HG03175 (cell line): ENCODE data around the gene LMOD2.

Experiments used
- ATAC-seq: cut with Tn5 transposase; IDR thresholded peaks from one replicate; pipeline ENCODE4 v1.9.1; 2021; ENCODE audit warnings: mild to moderate bottlenecking, moderate library complexity; ENCODE audit not compliant: unreplicated experiment

Gene LMOD2

DNA sequence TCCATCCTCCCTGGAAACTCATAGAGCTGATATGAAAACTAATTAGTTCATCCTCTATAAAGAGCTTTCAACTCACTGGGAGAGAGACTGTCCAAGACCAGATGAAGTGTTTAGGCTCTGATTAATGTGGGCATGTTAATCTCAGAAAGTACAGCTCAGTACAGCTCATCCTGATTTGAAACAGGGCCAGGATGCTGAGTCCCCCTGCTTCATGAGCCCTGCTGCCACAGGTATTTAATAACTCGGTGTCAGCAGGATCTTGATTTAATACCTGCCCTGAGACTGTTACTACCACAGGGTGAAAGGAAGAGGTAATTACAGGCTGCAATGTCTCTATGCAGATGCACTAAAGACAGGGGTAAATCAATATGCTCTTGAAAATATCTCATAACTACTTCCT lies 10.8 kb downstream of the LMOD2 start:
- ATAC-seq, result no peak

- no peak for ATAC-seq
Observed at GRCh38 chr7:123669485-123669884, 13.8 kb downstream of the LMOD2 start.

GRCh38 chr7:123673137-123673732 lies 17.6 kb downstream of the LMOD2 start:
- no peak for ATAC-seq

GRCh38 chr7:123673752-123674398 lies 18.2 kb downstream of the LMOD2 start:
- no peak for ATAC-seq

DNA sequence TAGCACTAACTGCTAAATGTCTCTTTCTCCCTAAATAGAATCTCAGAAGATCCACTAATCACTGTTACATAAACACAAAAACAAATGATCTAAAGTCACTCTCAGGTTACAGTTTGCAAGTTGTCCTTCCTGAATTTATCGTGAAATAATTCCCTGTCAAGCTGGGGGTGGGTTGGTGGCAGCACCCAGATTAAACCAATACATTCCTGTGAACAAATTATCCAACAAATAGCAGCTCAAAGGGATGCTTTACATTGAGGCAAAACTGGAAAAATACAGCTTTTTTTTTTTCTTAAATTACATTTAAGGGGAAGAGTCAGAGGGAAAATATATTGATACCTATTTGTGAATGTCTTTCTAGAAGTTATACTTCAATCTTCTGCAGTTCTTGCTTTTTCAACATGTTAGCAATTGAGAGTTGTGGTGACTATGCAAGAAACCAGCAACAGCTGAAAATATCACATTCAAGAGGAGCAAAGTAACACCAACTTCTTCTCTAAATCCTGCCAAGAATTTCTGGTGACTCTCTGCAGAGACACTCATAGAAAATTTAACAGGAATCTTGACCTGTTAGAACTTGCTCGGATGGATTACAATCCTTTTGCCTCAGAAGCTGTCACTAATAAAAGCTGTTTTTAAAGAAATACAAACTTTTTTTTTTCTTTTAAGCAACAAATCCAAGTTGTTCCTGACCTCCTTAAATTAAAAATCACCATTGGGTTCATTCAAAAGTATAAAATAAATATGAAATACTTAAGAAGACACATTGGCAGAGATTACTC lies 18.9 kb downstream of the LMOD2 start:
- ATAC-seq, result no peak

DNA sequence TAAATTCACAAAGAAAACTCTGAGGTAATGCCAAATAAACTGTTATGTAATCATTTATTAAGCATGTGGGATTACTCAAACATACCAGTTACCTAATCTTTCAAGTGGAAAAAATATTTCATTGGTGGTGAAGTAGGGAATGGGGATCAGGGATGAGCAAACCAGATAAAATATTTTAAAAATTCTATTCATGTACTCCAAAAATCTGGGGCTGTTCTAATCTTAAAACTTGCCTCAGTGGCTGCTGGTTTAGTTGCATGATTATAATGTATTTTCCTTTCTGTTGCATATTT lies 19.5 kb downstream of the LMOD2 start:
- no peak for ATAC-seq

GRCh38 chr7:123677061-123677715 lies 21.5 kb downstream of the LMOD2 start:
- ATAC-seq, result no peak

DNA sequence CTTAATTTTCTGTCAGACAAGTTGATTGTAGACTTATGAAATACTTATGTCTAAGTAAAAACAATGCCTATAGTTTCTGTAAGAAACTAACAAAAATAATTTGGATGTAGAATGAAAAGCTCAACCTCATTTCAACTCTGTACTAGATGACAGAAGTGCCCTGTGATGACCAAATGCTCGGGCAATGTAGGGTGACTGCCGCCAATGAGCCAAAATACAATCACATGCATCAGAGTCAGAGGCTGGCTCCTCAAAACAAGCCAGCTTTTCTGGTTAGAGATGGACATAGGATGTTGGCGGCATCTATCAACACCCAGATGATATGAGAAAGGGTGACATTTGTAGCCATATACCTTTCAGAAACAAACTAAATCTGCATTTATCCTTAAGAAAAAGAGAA lies 23.9 kb downstream of the LMOD2 start:
- ATAC-seq, result no peak

GRCh38 chr7:123680580-123680979 lies 24.9 kb downstream of the LMOD2 start:
- ATAC-seq, result no peak

DNA sequence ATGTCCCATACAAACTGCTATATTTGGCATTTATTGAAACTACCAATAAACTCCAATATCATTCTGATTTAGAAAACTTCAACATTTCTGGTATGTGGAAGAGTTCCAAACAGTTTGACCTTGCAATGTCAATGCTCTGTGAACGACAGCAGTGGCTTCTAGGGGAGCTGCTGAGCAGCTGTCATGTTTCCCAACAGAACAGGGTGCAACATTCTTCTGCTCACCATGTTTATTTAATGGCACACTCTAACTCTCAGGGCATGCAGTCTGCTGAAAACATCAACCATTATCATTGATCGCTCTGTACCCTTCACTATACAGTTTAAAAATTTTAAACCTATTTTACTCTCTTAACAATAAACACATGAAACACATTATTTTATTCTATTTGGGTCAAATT lies 25.9 kb downstream of the LMOD2 start:
- ATAC-seq, result no peak

- ATAC-seq, result peak; percentile 58
Observed at GRCh38 chr7:123682690-123683089, 27.0 kb downstream of the LMOD2 start.

DNA sequence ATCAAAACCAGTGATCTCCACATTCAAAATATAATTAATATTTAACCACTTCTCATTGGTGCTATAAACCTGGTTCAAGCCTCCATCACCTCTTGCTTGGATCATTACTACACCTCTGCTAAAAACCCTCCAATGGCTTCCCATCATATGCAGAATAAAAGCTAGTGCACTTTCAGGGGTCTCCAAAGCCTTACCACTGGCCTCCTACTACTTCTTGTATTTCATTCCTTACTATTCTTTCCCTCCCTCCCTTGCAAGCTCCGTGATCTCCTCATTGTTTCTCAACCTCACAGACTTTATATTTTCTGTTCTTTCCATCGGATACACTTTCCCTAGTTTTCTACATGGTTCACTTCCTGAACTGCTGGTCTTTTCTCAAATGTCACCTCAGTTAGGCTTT lies 31.5 kb downstream of the LMOD2 start:
- ATAC-seq, result no peak

GRCh38 chr7:123687727-123688126 lies 32.1 kb downstream of the LMOD2 start:
- no peak for ATAC-seq

GRCh38 chr7:123689250-123689649 lies 33.6 kb downstream of the LMOD2 start:
- ATAC-seq, result no peak

DNA sequence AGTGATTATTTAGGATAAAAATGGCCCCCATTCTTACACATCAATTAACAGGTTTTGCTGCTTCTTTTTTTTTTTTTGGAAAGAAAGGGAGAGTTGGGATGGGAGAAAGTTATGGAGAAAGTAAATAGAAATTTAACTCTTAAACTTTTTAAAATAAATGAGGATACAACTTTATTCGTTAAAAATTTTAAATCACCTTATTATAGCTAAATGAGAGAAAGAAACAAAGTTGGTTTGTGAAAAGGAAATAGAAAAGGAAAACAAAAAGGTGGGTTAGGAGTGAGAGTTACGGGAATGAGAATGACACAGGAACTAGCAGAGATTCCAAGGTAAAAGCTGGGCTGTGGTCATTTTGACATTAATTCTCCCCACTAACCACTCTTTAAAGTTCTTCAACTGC lies 34.9 kb downstream of the LMOD2 start:
- no peak for ATAC-seq

DNA sequence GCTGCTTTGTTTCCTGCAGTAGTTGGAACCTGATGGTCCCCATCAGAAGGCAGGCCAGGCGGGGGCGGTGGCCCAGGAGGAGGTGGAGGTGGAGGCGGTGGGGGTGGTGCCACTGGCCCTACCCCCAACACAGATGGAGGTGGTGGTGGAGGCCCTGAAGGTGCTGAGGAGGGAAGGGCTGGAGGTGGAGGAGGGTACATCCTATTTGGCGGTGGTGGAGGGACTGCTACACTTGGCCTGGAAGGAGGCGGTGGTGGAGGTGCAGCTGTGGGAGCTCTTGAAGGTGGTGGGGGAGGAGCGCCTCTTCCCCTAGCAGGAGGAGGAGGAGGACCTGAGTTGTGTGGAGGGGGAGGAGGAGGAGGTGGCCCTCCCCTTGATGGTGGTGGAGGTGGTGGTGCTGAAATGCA lies 36.8 kb downstream of the LMOD2 start:
- ATAC-seq, result no peak

- ATAC-seq, result no peak
Observed at GRCh38 chr7:123695944-123696677, 40.4 kb downstream of the LMOD2 start.

GRCh38 chr7:123705211-123705901 lies 49.7 kb downstream of the LMOD2 start:
- no peak for ATAC-seq

- no peak for ATAC-seq
Observed at GRCh38 chr7:123709525-123709924, 53.9 kb downstream of the LMOD2 start.

- no peak for ATAC-seq
Observed at GRCh38 chr7:123710683-123711082, 55.0 kb downstream of the LMOD2 start.

GRCh38 chr7:123711832-123712293 lies 56.2 kb downstream of the LMOD2 start:
- ATAC-seq, result no peak
